Activated CD8-positive, alpha-beta T cell treated with anti-CD3 and anti-CD28 coated beads for 36 hours (primary cell): ENCODE data around the gene NME3. TPM values are rescaled to one million over a fixed set of nuclear protein-coding genes. Genes with fewer than 3 reads are reported as not detected.

Experiments used
- ATAC-seq: fragments of 200-7000 bp; cut with Tn5 transposase; one replicate; pipeline ENCODE4 v1.10.0; 2021; ENCODE audit warnings: mild to moderate bottlenecking, moderate library complexity
- CTCF ChIA-PET: fragments of 350-600 bp; sonication (Branson Sonifier 250); formaldehyde crosslinking; loops from one replicate; lab custom pipeline; 2021; ENCODE audit warnings: antibody characterized with exemption; lab: Charles Lee
- POLR2A ChIA-PET: fragments of 350-600 bp; sonication (Branson Sonifier 250); formaldehyde crosslinking; loops from one replicate; lab custom pipeline; 2021; ENCODE audit warnings: antibody characterized with exemption; lab: Charles Lee
- DNase-seq: peaks from one replicate; pipeline ENCODE4 v3.0.0-alpha.2; 2020
- H3K27ac Mint-ChIP-seq: one replicate; pipeline ENCODE4 v1.8.0; 2021; ENCODE audit warnings: mild to moderate bottlenecking, mixed read lengths
- H3K27me3 Mint-ChIP-seq: one replicate; pipeline ENCODE4 v1.8.0; 2021; ENCODE audit warnings: mixed read lengths
- H3K36me3 Mint-ChIP-seq: one replicate; pipeline ENCODE4 v1.8.0; 2021; ENCODE audit warnings: low read depth, mixed read lengths
- H3K4me1 Mint-ChIP-seq: one replicate; pipeline ENCODE4 v1.8.0; 2021; ENCODE audit warnings: low read depth, mixed read lengths
- H3K4me3 Mint-ChIP-seq: one replicate; pipeline ENCODE4 v1.8.0; 2021; ENCODE audit warnings: mild to moderate bottlenecking, moderate library complexity, mixed read lengths
- H3K9me3 Mint-ChIP-seq: one replicate; pipeline ENCODE4 v1.8.0; 2021; ENCODE audit warnings: mixed read lengths
- CTCF ChIP-seq: fragments of 200-600 bp; IDR thresholded peaks from one replicate; pipeline ENCODE4 v1.8.0; 2022; ENCODE audit warnings: antibody characterized with exemption, mild to moderate bottlenecking
- intact Hi-C: fragments of 100-400 bp; cut with micrococcal nuclease; formaldehyde crosslinking; loops from one replicate; pipeline ENCODE4 v1.10.0; 2022
- microRNA-seq: library from miRNA; unstranded; fragments of <30 nt; microRNA quantifications from one replicate; pipeline ENCODE4 v1.2.0, GENCODE V29; 2022; ENCODE audit warnings: borderline microRNAs expressed, borderline replicate concordance
- total RNA-seq, 2 experiments: library from RNA; stranded (reverse); gene quantifications; one replicate each; pipeline ENCODE4 v1.2.3, GENCODE V29; 2021

NME3 gene
- total RNA-seq, 2 experiments from 2014 or later = 37.8 to 39.6 TPM

- intact Hi-C loops = no loop called here
- POLR2A ChIA-PET = no interaction called here
- H3K4me1 Mint-ChIP-seq = peaks cover 25% of the 10 kb centered on the region
- TF ChIP-seq CTCF = no peak
- no peak overlapping the region for H3K4me3 Mint-ChIP-seq
- ATAC-seq (no peak), DNase-seq (no peak)
- H3K27me3 Mint-ChIP-seq = no peaks in the 10 kb centered on the region
- CTCF ChIA-PET = interaction anchor here (0.7 kb wide), 1 partner anchor 10 kb away, joined by 3 read pairs; no protein-coding TSS in a partner anchor
- H3K27ac Mint-ChIP-seq = no peak overlapping the region
- H3K9me3 Mint-ChIP-seq = no peaks in the 10 kb centered on the region
- peaks cover 2% of the 10 kb centered on the region for H3K36me3 Mint-ChIP-seq
Observed at GRCh38 chr16:1721372-1721771, 50.0 kb downstream of the NME3 start.

Small RNA genes lying within 50 kb of the gene (microRNA-seq; reads per million reads assigned to microRNA genes)
- gene MIR3177 = 2.7 reads per million

Other genes starting within 250 kb of the NME3 start
- 10 to 100 TPM; 12.9 to 14.3 TPM for gene TMEM204, start 237.9 kb downstream of the NME3 start, total RNA-seq
- 10 to 100 TPM; 12.0 to 12.1 TPM for gene IFT140, start 159.5 kb downstream of the NME3 start, total RNA-seq
- gene CRAMP1, start 159.2 kb downstream of the NME3 start, total RNA-seq = 10 to 100 TPM; 15.1 to 15.7 TPM
- gene JPT2, start 93.3 kb downstream of the NME3 start, total RNA-seq = 10 to 100 TPM; 61.5 to 62.2 TPM
- gene MAPK8IP3, start 65.3 kb downstream of the NME3 start, total RNA-seq = 10 to 100 TPM; 58.4 to 65.1 TPM
- 10 to 100 TPM; 15.5 to 15.6 TPM for gene EME2, start 1.3 kb upstream of the NME3 start, total RNA-seq
- gene MRPS34, start 1.6 kb upstream of the NME3 start, total RNA-seq = 100 to 1,000 TPM; 175 to 193 TPM
- gene SPSB3, start 11.0 kb upstream of the NME3 start, total RNA-seq = 10 to 100 TPM; 14.4 to 15.2 TPM
- 10 to 100 TPM; 43.5 to 45.0 TPM for gene NUBP2, start 11.4 kb upstream of the NME3 start, total RNA-seq
- not detected for gene IGFALS, start 22.2 kb upstream of the NME3 start, total RNA-seq
- 10 to 100 TPM; 32.0 to 35.7 TPM for gene HAGH, start 55.3 kb upstream of the NME3 start, total RNA-seq
- gene FAHD1, start 55.7 kb upstream of the NME3 start, total RNA-seq = 10 to 100 TPM; 14.2 to 17.8 TPM
- gene MEIOB, start 100.6 kb upstream of the NME3 start, total RNA-seq = under 1 TPM; 0.34 to 0.40 TPM
- gene HS3ST6, start 146.9 kb upstream of the NME3 start, total RNA-seq = not detected
- gene MSRB1, start 171.7 kb upstream of the NME3 start, total RNA-seq = 10 to 100 TPM; 15.5 to 18.1 TPM
- not detected for gene RPL3L, start 183.1 kb upstream of the NME3 start, total RNA-seq
- gene NDUFB10, start 188.0 kb upstream of the NME3 start, total RNA-seq = 100 to 1,000 TPM; 126 to 129 TPM
- gene RPS2, start 193.3 kb upstream of the NME3 start, total RNA-seq = 1,000 to 10,000 TPM; 5,572 to 5,598 TPM
- not detected for gene RNF151, start 195.3 kb upstream of the NME3 start, total RNA-seq
- 10 to 100 TPM; 54.4 to 56.0 TPM for gene TBL3, start 200.5 kb upstream of the NME3 start, total RNA-seq
- under 1 TPM in 1 of 2 experiments, not detected in 1; 0.31 TPM for gene NOXO1, start 209.9 kb upstream of the NME3 start, total RNA-seq
- gene GFER, start 212.7 kb upstream of the NME3 start, total RNA-seq = 10 to 100 TPM; 33.5 to 33.9 TPM
- 1 to 10 TPM; 5.4 to 7.2 TPM for gene SYNGR3, start 218.4 kb upstream of the NME3 start, total RNA-seq
- 10 to 100 TPM; 85.5 to 90.3 TPM for gene ZNF598, start 238.3 kb upstream of the NME3 start, total RNA-seq
- gene NPW, start 248.2 kb upstream of the NME3 start, total RNA-seq = 10 to 100 TPM; 24.3 to 28.3 TPM